HG02623 (cell line): ENCODE measurements around the gene LRRK1.

Source experiments
- ATAC-seq: cut with Tn5 transposase; IDR thresholded peaks from one replicate; pipeline ENCODE4 v1.9.1; 2021; ENCODE audit warnings: moderate library complexity; ENCODE audit not compliant: unreplicated experiment

Gene LRRK1

DNA sequence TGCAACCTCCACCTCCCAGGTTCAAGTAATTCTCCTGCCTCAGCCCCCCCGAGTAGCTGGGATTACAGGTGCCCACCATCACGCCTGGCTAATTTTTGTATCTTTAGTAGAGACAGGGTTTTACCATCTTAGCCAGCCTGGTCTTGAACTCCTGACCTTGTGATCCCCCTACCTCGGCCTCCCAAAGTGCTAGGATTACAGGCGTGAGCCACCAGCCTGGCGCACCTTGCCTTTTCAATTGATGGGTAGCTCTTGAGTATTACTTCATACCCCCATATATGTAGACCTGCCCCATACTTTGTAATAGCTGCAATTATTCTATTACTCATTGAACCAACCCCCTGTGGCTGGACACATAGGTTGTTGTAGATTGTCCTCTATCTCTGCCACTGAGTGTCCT, 101.3 kb downstream of the LRRK1 start:
- ATAC-seq: no peak

DNA sequence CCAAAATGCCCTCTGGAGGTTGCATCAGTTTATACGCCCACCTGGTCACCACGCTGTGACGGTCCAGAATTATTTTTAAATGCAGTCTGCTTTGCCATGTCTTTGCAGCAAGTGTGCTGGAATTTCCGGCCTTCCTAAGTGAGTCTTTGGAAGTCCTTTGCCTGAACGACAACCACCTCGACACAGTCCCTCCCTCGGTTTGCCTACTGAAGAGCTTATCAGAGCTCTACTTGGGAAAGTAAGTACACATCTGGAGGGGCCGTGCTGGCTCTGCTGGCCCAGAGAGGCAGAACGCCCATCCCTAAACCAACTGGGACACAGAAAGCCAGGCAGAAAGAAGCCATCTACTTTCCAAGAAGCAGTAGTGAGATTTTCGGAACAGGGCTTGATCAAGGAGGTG, 101.8 kb downstream of the LRRK1 start:
- no peak for ATAC-seq

DNA sequence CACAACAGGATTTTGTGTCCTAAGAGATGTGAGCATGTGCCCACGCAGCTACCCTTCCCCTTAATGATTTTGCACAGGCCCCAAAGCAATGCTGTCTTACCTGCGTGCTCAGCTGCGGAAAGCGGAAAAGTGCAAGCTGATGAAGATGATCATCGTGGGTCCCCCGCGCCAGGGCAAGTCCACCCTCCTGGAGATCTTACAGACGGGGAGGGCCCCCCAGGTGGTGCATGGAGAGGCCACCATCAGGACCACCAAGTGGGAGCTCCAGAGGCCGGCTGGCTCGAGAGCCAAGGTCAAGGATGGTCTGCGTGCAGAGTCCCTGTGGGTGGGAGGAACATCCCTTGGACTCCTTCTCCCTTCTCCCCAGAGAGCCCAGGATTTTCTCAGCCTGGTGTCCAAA, 103.1 kb downstream of the LRRK1 start:
- no peak for ATAC-seq

DNA sequence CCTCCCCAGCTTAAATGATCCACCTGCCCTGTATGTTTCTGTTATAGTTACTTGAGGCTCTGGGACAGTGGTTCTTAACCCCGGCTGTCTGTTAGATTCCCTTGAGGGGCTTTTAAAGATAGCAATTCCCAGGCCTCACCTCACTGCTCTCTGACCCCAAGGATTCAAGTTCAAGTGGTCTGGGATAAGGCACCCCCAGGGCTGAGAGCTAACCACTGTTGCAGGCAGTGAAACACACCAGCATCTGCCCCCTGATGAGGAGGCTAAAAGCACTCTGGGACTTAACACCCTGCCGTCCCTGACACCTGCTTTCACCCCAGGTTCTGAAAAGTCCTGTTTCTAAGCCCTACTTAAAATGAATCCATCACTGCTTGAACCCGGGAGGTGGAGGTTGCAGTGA, 103.7 kb downstream of the LRRK1 start:
- no peak for ATAC-seq

DNA sequence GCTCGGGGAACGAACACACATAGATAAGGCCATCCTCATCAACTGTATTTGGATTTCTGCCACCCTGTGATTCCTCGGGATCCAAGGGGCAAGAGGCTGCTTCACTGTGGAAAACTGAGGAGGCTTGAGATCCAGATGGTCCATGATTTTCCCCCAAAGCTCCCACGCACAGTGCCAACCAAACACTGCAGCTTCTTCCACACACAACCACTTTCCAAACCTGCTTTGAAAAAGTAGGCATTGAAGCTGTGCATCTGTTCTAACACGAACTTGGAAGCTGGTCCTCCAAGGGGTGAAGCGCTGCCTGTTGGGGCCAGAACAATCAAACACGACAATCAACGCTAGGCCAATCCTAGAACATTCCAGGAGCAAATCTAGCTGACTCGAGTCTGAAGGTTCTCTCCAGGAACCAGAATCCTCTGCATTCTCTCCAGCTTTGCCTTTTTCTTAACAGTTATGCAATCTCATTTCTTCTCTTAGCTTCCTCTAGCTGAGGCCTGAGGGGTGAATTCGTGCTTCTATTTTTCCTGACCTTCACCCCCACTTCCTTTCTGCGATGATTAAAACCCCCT, 104.4 kb downstream of the LRRK1 start:
- no peak for ATAC-seq

DNA sequence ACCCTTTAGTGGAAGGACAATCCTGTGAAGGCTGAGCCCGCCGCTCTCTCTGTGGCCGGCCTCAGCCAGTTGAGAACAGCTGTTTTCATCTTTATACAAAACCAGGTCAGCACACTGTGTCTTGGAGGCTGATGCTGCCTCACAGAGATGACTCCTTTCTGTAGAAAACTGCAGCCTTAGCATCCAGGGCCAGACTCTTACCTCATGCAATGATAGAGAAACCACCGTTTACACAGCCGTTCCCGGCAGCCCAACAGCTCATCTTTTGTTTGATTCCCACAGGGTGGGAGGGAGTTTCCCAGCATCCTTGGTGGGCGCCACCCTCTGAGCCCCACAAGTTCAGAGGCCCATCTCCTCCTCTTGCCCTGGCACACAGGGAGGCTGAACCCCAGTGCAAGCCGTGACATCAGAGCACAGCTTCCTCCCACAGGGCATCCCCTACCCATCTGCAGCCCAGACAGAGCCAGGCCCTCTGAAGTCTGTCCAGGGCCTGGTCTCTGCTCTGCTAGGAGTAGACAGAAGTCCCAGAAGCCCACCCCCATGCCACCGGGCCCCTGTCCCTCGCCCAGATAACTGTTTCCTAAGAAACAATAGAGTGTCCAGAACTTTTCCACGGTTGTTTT, 105.0 kb downstream of the LRRK1 start:
- ATAC-seq: no peak

DNA sequence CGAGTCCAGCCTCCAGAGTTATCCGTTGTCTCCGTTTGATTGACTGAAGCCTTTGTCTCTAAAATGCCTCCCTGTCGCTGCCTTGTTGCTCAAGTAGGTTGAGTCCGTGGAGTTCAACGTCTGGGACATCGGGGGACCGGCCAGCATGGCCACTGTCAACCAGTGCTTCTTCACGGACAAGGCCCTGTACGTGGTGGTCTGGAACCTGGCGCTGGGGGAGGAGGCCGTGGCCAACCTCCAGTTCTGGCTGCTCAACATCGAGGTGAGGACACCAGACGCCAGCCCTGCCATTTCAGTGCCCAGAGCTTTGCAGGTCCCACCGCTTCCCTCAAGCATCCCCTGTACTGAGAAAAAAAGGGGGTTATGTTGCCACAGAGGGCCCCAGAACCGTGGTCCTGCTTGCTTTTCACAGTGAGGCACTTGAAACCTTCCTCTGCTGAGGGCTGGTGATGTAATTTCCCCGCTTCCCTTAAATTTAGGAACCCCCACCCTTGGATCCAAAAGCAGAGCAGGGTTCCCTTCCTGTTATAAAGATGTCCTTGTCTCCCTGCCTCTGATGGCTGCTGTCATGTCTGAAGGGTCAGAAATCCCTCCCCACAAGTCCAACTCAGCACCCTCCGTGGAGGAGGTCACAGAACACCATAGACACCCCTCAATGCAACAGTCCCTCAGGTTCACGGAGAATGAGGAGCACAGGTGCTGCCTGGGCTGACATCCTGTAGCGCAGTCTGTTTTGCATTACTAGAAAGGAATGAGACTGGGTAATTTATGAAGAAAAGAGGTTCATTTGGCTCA, 105.7 kb downstream of the LRRK1 start:
- no peak for ATAC-seq

DNA sequence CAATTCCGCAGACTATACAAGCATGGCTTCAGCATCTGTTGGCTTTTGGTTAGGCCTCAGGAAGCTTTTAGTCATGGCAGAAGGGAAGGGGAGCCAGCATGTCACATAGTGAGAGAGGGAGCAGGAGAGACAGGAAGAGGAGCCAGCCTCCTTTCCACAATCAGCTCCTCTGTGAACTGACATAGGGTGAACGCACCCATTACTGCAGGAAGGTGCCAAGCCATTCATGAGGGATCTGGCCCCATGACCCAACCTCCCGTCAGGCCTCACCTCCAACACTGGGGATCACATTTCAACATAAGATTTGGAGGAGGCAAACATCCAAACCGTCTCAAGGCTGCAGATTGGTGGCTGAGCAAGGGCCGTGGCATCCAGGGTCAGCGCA, 106.3 kb downstream of the LRRK1 start:
- ATAC-seq: no peak

DNA sequence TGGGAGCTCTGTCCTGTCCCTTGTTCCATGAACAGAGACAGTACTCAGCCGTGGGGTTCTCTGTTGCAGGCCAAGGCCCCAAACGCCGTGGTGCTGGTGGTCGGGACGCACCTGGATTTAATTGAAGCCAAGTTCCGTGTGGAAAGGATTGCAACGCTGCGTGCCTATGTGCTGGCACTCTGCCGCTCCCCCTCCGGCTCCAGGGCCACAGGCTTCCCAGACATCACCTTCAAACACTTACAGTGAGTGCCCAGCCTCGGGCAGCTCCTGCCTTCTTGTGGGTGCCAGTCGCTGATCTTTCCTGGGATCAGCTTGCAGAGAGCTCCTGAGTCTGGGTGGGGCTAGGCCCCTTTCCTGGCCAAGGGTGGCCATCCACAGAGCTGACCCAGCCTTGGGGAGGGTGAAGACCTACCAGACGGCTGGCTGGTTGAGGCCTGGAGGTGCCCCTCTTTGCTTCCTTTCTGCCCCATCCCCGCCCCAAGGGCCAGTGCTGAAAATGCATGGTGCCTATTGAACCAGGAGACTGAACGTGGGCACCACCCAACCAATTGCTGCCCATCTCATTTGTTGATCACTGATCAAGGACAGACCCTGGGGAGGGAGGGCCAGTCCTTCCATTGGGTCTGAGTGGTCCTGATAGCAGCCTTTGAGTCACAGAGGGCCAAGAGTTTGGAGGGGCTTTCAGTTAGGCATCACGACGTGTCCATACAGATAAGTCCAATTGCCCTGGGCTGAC, 106.9 kb downstream of the LRRK1 start:
- no peak for ATAC-seq

DNA sequence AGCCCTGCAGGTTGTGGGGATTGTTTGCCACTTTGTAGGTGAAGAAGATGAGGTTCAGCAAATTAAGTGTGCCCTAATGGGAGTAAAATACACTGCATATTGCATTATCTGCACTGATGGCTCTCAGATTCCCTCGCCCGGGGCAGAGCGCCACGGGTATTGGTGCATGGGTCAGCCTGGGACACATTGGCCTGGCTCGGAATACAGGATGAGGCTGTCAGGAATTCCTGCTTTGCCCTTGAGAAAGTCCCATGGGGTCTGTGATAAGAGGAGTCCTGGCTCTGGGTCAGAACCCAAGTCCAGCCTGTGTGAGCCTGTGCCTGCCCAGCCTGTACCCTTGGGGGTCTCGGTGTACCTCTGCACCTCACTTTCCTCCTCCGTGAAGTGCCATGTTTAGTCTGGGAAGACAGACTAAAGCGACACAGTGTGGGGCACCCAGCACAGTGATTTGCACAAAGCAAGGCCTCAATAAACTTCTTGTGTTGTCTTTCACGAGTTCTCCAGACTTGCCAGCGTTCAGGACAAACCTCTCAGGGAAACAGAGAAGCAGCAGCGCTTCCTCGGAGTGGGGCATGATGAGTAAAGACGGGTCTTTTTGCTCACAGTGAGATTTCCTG, 107.6 kb downstream of the LRRK1 start:
- no peak for ATAC-seq

DNA sequence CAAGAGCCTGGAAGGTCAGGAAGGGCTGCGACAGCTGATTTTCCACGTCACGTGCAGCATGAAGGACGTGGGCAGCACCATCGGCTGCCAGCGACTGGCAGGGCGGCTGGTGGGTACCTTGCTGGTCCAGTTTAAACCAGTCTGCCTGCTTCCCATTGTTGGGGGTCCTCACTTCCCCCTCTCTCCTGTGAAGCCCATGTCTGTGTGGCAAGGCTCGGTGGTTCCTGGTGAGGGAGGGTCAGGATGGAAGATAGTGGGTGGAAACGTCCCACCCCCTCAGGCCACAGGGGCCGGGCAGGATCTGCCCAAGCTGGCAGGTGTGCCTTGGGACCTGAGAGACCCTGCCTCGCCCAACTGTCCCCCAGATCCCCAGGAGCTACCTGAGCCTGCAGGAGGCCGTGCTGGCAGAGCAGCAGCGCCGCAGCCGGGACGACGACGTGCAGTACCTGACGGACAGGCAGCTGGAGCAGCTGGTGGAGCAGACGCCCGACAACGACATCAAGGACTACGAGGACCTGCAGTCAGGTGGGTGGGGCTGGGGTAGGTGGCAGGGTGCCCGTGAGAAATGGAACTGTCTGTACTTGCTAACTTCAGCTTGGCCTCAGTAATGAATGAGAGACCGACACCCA, 108.2 kb downstream of the LRRK1 start:
- ATAC-seq: no peak

DNA sequence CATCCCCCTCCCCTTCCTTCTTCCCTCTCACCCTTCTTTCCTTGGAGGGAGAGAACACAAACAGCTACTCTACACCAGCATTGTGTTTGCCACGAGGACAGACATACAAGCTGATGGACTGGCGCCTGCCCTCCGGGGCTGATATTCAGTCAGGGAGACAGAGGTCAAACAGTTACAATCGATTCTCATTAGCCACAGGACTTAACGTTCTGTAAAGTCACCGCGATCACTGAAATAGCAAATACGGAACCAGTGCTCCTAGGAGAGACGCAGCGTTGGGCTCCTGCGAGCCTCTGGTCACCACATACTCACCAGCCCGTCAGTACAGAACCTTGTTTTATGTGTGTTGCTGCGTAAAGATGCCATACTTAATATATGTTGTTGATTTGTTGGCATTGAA, 108.8 kb downstream of the LRRK1 start:
- ATAC-seq: no peak

DNA sequence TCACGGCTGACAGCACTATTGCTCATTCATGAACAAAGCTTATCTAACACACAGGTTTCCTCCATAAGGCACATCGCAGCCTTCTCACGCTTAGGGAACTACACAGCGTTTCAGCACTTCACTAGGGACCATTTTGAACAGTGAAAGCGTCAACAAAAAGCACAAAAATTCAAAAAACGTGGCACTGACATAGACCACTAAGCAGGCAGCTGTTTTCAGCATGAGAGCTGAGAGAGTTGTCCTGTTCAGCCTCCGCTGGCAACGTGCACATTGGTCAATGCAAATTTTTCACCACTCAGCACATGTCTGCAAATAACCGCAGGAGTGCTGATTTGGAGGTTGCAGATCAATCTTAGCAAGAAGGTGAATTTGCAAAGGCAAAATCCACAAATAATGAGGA, 109.2 kb downstream of the LRRK1 start:
- ATAC-seq: no peak

DNA sequence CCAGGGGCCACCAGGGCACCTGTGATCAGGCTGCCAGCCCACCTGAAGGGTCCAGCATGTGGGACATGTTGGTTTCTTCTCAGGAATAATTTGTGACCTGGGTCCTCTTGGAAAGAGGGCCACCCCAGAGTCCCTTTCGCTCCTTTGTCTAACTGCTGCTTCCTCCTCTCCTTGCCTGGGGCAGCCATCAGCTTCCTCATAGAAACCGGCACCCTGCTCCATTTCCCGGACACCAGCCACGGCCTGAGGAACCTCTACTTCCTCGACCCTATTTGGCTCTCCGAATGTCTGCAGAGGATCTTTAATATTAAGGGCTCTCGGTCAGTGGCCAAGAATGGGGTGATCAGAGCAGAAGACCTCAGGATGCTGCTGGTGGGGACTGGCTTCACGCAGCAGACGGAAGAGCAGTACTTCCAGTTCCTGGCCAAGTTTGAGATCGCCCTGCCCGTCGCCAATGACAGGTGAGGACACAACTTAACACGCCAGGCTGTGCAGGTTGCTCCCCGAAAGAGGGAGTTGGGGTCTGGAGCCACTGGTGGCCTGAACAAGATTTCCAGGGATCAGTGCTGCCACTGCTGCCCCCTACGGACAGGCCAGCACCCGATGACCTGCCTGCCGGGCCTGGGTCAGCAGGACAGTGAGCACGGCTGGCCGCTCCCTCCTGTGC, 109.7 kb downstream of the LRRK1 start:
- no peak for ATAC-seq

DNA sequence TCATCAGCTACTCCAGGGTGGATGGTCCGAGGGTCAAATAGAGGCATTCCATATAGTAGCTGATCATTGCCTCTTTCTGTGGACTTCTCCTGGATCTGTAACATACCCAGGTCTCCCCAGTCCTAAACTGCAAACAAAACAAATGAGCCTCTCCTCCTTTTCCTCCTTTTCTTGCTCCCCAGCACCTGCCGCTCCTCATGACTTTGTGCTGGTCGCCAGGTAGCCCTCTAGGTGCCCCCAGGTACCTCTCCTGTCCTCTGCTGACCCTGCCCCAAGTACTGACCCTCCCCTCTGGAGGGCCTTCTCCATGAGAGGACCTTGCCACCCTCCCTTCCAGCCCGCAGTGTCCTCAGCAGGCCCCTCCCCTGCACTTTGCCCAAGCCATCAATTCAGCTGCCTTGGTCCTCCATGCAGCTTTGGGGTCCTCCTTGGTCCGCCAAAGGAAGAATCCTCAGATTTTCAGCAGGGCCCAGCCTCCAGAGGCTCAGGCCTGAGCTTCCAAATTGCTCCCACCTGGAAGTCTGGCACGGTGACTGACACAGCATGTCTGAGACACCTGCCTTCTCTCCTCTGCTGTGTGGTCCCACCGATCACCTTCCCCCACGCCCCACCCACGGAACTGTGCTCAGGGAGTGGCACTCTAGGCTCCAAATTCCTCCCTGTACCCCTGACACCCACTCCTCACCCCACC, 111.0 kb downstream of the LRRK1 start:
- no peak for ATAC-seq

DNA sequence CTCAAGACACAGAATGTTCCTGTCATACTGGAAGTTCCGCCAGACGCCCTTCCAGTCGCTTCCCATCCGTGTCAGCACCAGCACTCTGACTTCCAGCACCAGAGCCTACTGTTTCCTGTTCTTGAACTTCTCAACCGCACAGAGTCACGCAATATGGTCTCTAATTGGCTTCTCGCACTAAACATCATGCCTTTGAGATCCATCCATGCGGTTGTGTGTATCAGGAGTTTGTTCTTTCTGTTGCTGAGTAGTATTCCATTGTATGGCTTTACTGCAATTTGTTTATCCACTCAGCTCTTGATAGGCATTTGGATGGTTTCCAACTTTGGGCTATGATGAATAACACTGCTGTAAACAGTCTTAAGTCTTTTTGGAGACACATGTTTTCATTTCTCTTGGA, 112.1 kb downstream of the LRRK1 start:
- no peak for ATAC-seq

DNA sequence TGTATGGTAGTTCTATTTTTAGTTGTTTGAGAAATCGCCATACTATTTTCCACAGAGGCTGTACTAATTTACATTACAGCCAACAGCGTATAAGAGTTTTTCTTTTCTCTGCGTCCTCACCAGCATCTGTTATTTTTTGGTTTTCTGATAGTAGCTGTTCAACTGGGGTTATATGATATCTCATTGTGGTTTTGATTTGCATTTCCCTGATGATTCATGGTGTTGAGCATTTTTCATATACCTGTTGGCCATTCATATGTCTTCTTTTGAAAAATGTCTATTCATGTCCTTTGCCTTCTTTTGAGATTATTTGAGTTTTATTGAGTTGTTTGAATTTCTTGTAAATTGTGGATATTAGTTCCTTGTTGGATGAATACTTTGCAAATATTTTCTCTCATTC, 114.6 kb downstream of the LRRK1 start:
- ATAC-seq: no peak

DNA sequence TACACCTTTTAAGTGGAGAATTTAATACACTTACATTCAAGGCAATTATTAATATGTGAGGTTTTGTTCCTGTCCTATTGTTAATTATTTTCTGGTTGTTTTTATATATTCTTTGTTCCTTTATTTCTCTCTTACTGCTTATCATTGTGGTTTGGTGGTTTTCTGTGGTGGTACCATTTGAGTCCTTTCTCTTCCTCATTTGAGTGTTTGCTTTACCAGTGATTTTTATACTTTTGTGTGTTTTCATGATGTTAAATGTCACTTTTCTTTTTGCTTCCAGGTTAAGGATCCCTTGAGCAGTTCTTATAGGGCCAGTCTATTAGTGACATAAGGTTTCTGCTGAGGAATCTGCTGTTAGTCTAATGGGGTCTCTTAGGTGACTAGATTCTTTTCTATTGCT, 116.5 kb downstream of the LRRK1 start:
- peak; percentile 57 for ATAC-seq

DNA sequence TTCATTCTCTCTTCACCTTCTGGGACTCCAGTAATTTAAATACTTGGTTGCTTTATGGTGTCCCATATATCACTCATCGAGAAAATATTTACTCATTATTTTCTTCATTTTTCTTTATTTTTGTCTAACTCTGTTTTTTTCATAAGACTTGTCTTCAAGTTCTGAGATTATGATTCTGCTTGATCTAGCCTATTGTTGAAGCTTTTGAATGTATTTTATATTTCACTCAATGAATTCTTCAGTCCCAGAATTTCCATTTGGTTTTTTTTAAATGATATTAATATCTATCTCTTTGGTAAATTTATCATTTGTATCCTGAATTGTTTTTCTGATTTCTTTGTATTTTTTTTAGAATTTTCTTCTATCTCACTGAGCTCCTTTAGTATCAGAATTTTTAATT, 117.0 kb downstream of the LRRK1 start:
- no peak for ATAC-seq
